HG03575 (cell line): ENCODE measurements around the gene EPGN.

Source experiments
- ATAC-seq: cut with Tn5 transposase; IDR thresholded peaks from one replicate; pipeline ENCODE4 v1.9.1; 2021; ENCODE audit not compliant: unreplicated experiment, insufficient number of reproducible peaks, low FRiP score; ENCODE audit errors: extremely low read depth

EPGN gene

DNA sequence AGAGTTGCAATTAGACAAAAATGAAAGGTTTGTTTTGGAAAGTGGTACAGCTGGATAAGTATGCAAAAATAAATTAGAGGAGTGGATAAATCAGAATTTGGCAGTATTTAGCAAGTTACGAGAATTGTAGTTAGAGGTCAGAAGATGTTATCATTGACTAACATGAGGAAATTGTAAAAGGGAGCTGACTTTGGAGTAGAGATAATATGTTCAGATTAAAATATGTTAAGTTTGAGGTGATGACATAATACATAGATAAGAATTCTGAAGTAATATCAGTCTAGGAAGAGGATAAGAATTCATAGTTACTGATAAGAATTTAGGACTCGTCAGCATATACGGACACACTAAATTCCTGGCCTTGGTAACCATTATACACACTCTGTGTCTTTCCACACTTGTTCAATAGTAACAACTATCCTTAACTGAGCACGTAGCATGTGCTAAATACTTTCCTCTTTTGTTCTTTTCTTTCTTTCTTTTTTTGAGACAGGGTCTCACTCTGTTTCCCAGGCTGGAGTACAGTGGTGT, 4.1 kb upstream of the EPGN start:
- no peak for ATAC-seq

DNA sequence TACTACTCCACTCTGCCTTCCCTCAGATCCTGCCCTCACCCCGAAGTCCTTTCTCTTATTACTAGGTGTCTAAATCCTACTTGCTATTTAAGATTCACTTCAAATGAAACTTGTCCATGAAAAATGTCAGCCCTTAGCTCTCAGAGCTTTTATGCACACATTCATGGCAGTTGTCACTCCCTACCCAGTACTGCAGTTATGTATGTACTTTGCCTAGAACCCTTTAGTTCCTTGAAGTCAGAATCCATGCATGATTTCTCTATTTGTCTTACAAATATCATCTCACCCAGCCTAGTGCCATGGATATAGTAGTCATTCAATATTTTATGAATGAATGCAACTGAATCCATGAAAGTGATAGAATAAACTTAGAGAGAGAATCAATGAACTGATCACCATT, 3.3 kb upstream of the EPGN start:
- no peak for ATAC-seq

DNA sequence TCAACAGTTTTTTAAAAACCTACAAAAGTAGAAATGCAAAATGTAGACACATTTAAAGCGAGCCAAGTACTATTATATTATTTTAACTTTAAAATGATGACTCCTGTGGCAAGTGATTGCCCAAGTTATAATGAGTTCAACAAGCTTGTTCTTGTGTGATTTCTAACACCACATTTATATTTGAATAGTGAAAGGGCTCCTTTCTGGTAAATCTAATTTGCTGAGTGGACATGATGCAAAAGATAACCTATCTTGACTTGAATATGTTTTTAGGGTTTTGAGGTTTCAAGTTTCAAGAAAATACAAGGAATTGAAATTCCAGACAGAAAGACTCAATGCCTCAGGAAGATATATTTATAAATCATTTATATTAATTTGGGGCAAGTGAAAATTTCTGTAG, 1.1 kb upstream of the EPGN start:
- ATAC-seq = no peak

DNA sequence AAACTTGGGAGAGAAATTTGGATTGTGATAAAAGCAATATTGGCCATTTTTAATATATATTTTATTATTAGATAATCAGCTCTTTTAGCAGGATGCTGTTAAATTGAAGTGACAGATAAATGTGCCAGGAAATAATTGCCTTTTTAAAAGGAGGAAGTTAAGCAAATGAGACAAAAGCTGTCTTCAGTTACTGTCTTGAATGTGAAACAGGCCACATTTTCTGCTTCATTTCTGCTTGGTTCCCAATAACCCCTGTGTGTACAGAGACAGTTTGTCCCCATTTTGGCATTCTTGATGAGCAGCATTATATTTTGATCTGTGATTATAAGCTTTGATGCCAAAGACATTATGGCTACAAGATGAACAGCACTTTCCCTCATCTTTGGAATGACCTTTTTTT, 953 bp downstream of the EPGN start:
- no peak for ATAC-seq

DNA sequence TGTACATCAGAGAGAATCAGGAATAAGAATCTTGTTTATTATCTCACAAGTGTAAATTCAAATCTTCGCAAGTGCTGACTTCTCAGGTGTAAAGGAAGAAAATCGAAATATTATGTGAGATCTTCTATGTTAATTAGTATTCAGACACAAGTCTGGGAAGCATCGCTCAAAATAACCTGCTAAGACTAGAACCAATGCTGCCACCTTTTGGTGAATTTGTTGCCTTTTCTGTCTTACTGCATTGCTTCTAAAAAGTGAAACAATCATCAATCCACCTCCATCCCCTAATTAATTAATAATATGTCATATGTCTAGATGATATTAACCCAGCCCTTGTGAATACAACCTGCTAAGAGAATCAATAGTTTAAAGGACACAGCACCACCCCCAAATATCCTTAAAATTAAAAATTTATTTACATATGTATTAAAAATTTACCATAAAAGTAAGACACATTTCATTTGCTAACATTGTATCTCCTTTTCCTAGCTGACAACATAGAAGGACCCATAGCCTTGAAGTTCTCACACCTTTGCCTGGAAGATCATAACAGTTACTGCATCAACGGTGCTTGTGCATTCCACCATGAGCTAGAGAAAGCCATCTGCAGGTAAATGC, 3.5 kb downstream of the EPGN start:
- ATAC-seq = no peak

DNA sequence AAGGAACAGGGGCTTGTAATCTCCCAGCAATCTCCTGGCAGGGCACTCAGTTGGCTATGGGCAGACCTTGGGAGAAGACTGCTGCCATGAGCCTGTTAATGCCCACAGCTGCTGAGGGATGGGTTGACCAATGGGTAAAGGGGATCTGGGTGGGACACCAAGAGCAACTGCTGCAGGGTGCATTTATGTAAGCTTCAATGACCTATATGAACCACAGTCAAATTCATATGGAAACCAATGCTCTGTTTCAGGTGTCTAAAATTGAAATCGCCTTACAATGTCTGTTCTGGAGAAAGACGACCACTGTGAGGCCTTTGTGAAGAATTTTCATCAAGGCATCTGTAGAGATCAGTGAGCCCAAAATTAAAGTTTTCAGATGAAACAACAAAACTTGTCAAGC, 6.1 kb downstream of the EPGN start:
- ATAC-seq = no peak

DNA sequence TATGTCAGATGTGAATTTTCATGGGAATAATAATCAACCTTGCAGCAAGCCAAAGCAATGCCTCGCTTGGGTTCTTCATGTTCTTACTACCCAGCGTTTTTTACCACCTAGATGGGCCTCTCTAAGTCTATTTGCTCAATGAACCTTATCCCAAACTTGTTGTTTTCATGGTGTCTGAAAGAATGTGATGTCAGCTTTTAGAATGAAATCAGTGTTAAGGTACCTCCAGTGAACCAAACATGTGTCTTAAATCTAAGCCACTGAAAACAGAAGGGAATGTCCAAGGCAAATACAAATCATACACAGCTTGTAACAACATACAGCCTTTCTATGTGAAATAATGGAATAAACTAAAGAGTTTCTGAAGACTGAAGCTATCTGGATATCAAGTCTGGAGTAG, 6.7 kb downstream of the EPGN start:
- ATAC-seq = no peak

DNA sequence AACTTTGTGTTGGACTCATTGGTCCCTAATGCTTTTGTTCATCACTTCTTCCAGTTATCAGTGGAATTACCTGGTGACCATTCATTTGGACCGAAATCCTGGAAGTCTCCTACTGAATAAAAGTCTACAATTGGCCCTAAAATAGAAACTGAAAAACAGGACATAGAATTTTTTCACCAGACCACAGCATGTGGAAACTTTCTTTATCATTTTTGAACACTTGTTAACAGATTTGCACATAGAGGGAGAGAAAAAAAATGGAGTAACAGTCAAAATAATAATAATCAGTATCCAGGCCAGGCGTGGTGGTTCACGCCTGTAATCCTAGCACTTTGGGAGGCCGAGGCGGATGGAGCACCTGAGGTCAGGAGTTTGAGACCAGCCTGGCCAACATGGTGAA, 7.1 kb downstream of the EPGN start:
- no peak for ATAC-seq

DNA sequence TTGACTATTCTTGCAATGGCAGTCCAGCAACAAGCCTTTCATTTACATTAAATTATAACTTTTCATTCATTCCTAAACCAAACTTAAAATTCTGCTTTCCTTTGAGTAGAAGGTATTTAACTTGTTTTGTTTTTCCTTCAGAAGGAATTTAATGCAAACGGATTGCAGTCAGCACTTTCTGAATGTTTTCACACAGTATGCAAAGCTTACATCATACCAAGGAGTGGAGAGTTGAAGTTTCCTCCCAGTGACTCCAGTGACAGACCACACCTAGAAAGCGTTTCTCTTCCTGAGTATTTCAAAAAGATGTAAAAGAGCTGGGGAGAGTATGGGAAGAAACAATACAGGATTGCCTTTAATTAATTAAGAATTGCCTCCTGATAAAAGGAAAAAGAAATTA, 8.1 kb downstream of the EPGN start:
- ATAC-seq = no peak

DNA sequence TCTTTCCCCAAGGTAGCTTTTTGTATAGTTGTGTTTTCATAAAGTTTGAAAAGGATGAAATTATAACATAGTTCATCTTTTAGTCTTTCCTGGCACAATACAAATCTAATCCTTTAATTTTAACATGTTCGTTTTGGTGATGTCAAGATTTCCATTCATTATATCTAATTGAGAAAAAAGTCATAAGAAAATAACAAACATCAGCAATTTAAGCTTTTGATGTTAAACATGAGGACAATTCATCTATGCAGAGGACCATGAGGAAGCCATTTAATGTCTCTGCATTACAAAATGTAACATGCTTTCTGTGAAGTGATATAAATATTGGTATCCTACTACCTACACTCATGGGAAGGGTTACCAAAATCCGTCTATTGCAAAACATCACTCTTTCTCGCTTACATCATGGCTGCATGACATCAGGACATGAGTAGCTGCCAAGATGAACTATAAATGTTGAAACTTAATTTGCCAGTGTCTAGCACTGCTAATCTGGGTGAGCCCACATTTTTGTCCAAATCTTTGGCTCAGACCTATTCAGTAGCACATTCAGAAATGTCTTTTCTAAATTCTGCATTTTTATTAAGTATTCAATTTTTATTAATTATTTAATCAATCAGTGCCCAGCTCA, 9.5 kb downstream of the EPGN start:
- no peak for ATAC-seq

DNA sequence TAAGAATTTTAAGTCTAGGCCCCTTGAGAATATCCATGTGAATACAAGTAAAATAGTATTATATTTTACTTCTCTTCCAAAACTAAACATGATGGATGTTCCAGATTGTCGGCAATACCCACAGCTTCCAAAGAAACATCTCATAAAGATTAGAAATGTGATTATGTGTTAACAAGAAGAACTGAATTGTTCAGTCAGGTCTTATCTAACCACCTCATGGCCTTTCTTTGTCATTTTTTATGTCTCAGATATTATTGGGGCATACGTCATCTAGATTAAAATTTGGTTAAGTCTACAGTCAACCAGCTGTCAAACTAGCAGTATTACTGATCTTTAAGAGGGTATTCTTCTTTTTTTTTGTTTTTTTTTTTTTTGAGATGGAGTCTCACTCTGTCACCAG, 10.0 kb downstream of the EPGN start:
- no peak for ATAC-seq

DNA sequence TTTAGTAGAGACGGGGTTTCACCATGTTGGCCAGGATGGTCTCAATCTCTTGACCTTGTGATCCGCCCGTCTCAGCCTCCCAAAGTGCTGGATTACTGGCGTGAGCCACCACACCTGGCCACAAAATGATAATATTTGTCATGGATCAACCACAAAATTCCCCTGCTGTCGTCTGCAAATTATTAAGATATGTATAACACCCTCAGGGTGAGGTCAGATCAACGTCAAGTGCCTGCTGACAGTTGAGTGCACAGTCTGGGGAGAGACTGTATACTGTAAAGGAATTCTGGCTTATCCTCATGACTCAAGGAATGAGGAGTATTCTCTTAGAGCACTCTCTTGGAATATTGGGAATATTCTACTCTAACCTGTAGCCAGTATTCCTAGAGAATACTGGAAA, 11.2 kb downstream of the EPGN start:
- ATAC-seq = no peak

DNA sequence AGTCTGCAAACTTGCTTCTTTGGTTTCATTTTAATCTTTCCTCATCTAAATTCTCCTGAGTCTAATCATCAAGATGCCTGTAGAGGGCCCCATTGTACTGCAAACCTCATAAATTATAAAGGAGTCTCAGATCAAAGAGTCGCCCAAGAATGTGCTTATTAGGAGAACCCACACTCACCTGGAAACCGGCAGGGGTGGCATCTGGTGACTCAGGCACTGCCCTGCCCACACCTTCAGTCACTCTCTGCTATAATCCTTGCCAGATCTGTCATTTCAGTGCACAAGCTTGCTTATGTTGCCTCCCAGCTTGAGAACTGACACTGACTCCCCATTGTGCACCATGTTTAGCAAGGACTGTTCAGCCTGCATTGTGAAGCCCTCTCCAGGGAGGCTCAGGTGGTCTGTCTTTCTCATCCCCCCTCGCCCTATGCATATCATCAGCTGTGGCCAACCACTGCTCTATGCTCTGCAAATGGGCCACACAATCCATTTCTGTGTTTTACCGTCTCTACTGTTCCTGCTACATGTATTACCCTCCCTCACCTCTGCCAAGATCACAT, 12.4 kb downstream of the EPGN start:
- ATAC-seq = no peak

DNA sequence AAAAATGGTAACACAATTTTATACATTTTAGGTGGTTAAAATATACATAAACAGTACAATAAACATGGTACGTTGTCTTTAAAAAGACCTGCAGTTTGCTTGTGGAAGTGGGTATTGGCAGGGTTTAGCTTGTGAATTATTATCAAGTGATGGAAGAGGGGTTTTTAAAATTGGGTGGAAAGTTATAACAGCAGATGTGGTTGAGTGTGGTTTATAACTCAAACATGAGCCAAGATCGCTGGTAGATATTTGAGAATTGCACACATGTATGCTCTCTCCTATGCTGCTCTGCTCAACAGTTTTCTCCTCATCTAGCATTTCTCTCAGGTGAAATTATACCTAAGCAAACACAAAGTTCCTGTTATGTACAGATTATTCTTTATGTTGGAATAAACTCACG, 14.0 kb downstream of the EPGN start:
- no peak for ATAC-seq

DNA sequence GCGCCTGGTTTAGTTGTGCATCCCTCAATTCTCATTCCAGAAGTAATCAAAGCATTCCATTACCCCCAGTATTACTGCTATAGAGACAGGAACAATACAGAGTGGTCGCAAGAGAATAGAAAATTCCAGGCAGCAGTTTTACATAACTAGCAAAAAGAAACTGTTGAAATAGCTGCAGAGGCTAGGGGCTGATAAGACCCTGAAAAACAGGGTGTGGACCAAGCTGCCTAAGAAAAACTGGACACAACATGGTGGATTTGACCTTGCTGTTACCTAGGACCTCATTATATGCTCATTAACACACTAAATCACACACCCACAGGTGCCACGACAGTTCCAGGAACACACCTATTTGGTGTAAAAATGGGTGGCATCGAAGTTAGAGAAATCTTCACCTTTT, 15.4 kb downstream of the EPGN start:
- ATAC-seq = no peak

DNA sequence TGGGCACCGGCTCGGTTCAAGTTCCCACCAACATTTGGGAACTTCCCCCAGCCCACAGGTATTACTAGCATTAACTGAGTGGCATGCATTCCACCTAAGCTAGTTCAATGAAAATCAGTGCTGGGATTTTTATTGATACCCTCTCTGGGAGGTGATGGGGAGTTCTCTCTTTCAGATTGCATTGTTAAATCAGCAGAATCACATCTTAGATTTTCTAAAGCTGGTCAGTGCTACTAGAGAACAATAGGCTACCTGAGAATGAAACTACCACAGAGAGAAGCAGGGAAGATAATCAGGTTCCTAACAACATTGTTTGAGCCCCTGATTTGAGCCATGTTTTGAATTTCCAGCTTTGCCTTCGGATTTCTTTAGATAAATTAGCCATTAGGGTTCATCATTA, 16.0 kb downstream of the EPGN start:
- no peak for ATAC-seq

DNA sequence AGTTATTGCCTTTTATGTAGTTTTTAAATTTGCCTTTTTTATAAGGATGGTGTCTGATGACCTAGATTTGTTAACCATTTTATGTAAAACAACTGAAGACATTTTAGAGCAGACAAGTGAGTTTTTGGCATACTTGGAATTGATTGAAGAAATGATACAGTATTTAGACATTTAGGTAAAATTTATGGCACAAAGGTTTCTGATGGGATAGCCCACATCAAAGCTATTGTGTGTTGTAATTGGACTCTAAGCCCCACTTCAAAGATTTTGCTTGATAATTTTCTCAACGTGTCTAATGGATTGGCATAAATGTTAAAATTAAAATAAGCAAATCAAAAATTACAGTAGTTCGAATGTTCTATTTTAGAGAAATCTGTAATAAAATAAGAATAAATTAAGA, 17.6 kb downstream of the EPGN start:
- no peak for ATAC-seq

DNA sequence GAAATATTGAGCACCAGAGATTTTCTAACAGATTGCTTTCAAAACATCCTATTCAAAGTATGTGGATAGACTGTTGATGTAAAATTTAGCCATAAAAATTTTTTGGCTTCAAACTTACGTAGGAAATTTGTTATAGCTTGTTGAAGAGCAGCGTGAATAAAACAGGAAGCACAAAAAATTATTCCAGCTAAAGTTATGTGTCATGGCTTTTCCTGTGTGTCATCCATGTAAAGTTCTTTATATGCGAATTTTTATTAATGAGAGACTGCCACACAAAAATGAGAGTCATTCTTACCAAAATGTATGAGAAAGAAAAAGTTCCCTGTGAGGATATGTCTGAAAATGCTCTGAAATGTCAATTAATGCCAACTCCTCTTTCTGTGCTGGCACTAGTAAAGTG, 19.5 kb downstream of the EPGN start:
- ATAC-seq = no peak

DNA sequence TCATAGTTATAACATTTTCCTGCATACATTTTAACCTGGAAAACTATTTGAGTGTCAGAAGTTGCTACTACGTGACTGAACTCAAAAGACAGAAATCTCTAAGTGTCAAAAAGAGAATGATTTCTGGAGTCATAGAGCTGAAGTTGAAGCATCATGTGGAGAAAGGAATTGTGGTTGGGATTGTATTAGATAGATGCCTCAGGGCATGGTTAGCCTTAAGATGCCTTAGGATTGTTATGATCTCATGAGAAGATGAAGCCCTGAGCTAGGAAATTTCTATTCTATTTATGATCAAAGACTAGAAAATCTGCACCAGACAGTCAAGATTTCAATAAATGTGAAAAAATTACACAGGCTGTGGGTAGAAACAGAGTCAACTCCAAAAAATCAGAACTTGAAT, 20.2 kb downstream of the EPGN start:
- ATAC-seq = no peak

DNA sequence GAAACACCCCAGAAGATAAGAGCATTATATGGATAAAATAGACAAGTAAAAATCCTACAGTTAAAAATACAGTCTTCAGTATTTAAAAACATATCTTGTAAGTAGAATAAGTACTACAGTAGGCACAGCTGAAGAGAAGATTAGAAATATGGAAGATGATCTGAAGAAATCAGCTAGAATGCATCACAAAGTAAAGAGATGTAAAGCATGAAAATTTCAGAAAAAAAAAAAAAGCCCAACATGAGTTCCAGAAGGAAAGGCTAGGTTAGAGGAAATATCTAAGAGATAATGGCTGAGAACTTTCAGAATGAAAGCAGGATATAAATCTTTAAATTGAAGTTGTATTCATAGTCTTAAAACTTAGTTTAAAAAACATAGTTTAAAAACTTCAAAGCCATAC, 21.0 kb downstream of the EPGN start:
- ATAC-seq = no peak

DNA sequence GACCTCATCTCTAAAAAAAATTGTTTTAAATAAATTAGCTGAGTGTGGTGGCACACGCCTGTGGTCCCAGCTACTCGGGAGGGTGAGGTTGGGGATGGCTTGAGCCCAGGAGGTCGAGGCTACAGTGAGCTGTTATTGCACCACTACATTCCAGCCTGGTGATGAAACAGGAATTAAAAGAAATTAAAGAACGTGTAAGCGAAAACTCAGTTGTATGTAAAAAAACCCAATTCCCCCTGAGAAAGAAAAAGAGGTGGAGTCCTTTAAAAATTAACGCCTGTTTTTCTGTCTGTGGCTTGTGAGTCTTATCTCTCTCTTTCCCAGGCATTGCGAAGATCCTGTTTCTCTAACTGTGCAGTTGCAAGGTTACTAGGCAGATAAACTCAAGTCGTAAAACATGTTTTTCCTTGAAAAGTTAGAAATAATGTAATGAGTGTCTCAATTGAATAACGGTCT, 22.1 kb downstream of the EPGN start:
- ATAC-seq = no peak
